ENCODE results near the gene NPPC.
A peak's percentile ranks its signal among the peaks of the same experiment; 100 is the strongest.

Gene NPPC

DNA sequence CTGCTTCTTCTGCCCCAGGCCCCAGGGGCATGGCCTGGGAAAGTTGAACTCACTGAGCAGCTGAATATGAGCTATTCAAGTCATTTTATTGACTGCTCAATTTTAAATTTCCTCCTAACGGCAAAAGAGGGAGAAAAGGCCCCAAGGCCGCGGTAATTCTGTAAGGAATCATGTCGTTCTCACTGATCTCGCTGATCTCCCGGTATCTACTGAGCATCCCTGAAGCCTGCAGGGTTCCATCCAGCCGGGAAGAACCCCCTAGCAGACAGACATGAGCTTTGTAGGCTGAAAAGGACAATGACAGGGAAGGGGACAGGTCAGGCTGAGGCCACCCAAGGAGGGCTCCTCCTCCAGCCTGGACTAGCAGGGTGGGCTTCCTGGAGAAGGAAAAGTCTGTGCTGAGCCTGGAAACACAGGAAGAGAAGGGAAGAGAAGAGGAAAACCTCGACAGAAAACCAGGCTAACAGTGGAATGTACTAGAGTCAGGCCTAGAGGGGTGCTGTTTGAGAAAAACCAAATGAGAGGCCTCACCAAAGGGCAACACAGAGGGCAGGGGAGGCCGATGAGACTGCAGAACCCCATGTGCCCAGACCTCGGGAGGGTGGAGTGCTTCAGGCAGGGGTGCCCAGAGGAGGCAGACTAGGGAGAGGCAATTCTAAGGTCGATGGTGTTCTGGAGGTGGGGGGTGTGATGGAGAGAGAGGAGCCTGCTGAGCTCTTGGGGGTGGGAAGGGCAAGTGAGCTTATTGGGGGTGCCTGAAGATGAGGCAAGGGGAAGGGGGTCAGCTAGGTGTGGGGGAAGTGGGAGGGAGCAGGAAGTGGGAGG lies 2.9 kb upstream of the NPPC start:
- ChIA-PET POLR2A (no interaction called here), CTCF (interaction anchor here (0.8 to 11.9 kb wide), 5 partner anchors 29 to 512 kb away, joined by 3 to 107 read pairs (median 3); no protein-coding TSS in a partner anchor)
- TF ChIP-seq, protein P1, sequence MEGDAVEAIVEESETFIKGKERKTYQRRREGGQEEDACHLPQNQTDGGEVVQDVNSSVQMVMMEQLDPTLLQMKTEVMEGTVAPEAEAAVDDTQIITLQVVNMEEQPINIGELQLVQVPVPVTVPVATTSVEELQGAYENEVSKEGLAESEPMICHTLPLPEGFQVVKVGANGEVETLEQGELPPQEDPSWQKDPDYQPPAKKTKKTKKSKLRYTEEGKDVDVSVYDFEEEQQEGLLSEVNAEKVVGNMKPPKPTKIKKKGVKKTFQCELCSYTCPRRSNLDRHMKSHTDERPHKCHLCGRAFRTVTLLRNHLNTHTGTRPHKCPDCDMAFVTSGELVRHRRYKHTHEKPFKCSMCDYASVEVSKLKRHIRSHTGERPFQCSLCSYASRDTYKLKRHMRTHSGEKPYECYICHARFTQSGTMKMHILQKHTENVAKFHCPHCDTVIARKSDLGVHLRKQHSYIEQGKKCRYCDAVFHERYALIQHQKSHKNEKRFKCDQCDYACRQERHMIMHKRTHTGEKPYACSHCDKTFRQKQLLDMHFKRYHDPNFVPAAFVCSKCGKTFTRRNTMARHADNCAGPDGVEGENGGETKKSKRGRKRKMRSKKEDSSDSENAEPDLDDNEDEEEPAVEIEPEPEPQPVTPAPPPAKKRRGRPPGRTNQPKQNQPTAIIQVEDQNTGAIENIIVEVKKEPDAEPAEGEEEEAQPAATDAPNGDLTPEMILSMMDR (IDR thresholded peaks at IDR 0.05; ENCODE audit: insufficient read depth, low read length, missing control alignments): no peak
- no peak for DNase-seq (ENCODE audit: low read depth, low spot score)
- H3K4me3 ChIP-seq (ENCODE audit: low read depth, low read length): no peak overlapping the region

DNA sequence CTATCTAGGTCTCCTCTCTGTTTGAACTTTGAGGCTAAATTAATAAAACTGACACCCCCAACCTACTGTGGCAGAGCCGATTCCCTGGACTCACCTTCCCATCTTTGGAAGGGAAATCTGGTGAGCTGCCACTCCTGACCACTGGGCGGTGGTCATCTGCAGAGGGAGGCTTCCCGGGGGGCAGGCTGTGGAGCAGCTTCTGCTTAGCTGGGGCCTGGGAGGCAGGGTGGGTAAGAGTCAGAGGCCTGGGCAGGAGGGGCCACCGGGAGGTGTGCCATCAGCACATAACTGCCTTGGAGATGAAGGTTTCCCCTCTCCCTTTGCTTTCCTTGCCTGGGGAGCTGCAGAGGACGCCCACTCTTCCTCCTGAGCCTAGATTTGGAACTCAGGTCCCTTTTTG lies 2.3 kb upstream of the NPPC start:
- ChIA-PET POLR2A (no interaction called here), CTCF (interaction anchor here (0.8 to 11.9 kb wide), 3 partner anchors 28 to 398 kb away, joined by 3 to 107 read pairs (median 40); no protein-coding TSS in a partner anchor)
- TF ChIP-seq, protein P1 (IDR thresholded peaks at IDR 0.05; ENCODE audit: insufficient read depth, low read length, missing control alignments): peak; percentile 13

DNA sequence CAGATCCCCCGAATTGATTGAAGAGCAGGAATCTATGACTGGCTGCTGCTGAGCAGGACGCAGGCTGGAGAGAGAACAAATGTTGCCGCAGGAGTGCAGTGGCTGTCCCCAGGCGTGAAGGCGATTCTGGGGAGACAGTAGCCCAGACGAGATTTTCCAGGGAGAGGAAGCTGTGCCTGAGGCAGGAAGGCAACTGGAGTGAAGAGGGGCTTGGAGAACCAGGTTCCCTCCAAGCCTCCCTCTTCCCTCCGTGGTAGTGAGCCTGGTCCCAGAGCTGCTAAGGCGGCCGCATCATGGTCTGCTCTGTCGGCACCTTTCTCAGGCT lies 1.3 kb upstream of the NPPC start:
- TF ChIP-seq, protein P1 (IDR thresholded peaks at IDR 0.05; ENCODE audit: insufficient read depth, low read length, missing control alignments): no peak
- no peak overlapping the region for H3K4me3 ChIP-seq (ENCODE audit: low read depth, low read length)
- POLR2A ChIA-PET: no interaction called here
- no peak for DNase-seq (ENCODE audit: low read depth, low spot score)
- CTCF ChIA-PET: interaction anchor here (0.9 to 11.9 kb wide), 5 partner anchors 10 to 399 kb away, joined by 3 to 107 read pairs (median 7); no protein-coding TSS in a partner anchor

More for the DNA sequence above, 2.3 kb upstream of the NPPC start:
- DNase-seq (ENCODE audit: low read depth, low spot score): no peak
- no peak overlapping the region for H3K4me3 ChIP-seq (ENCODE audit: low read depth, low read length)

DNA sequence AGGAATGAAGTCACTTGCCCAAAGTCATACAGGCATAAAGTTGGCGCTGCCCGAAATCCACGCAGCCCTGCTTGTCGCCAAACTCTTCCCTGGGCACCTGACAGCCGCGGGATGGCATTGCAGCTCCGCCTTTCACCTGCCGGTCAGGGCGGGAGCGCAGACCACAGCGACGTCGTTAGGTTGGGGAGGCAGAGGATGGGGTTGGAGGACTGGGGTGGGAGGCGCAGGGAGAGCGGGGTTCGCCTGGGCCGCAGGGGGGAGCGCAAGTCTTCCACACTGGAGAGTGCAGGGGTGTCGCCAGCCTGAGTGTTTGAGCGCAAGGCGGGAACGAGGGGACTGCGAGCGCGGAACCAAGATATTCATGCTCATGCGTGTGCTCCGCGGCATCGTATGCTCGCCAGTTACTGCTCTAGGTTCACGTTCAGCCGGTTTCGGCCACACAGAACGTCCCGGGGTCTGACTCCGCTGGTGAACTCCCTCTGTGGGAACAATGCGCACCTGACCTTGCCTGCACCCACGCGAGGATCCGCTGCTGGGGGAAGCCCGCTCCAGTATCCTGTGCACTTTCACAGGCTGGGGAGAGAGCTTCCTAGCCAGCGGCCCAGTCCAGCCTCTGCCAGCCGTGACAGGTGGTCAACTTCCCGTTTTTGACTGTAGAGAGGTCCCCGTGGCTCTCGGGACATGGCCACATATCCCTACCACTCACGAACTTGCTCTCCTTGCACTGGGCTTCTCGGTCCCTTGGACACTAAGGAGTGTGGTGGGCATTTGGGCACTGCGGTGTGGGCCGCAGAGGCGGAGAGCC lies 767 bp upstream of the NPPC start:
- no peak for DNase-seq (ENCODE audit: low read depth, low spot score)
- TF ChIP-seq, protein P1 (IDR thresholded peaks at IDR 0.05; ENCODE audit: insufficient read depth, low read length, missing control alignments): no peak
- CTCF ChIA-PET: interaction anchor here (0.7 to 11.9 kb wide), 11 partner anchors 10 to 420 kb away, joined by 3 to 147 read pairs (median 4); no protein-coding TSS in a partner anchor
- POLR2A ChIA-PET: no interaction called here
- H3K4me3 ChIP-seq (ENCODE audit: low read depth, low read length): peak overlapping the region; percentile 46

DNA sequence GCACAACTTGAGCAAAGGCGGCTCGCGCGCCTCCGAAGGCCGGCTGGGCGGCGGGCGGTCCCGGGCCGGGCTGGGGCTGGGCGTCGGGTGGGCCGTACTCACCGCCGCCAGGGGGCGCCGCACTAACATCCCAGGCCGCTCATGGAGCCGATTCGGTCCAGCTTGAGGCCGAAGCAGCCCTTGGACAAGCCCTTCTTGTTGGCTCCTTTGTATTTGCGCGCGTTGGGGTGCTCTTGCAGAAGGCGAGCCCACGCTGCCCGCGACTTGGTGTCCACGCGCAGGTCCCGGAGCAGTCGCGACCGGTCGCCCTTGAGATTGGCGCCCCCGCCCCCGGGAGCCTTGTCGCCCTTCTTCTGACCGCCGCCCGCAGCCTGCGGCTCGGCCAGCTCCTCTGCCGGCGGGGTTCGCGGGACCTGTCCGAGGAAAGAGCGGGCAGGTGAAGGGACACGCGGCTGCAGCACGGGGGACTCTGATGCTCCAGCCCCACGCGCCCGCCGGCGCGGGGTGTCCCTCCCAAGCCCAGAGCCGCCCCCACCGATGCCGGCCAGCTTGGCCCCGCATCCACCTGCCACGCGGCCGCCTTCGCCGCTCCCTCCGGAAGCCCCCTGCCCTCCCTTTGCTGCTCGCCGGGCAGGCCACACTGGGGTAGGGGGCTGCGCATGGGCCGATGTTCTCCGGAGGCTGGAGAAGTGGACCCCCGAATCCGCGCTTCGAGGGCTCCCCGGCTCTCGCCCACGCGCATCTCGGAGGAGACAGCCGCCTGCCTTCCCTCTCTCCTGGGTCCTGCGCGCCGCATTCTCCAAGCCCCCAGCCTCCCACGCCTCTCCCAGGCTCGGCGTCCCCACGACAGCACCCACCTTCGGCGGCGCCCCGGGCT lies 655 bp downstream of the NPPC start:
- TF ChIP-seq, protein P1 (IDR thresholded peaks at IDR 0.05; ENCODE audit: insufficient read depth, low read length, missing control alignments): peak; percentile 87
- ChIA-PET POLR2A (interaction anchor here (0.7 kb wide), 1 partner anchor 391 kb away, joined by 3 read pairs; no protein-coding TSS in a partner anchor), CTCF (interaction anchor here (0.7 to 11.9 kb wide), 39 partner anchors 9 to 516 kb away, joined by 3 to 147 read pairs (median 4); no protein-coding TSS in a partner anchor)
- peak; percentile 28 for DNase-seq (ENCODE audit: low read depth, low spot score)
- H3K4me3 ChIP-seq (ENCODE audit: low read depth, low read length): peak overlapping the region; percentile 46
